Measurements from ENCODE around the gene GAPT.

- TF ChIP-seq, protein P1, sequence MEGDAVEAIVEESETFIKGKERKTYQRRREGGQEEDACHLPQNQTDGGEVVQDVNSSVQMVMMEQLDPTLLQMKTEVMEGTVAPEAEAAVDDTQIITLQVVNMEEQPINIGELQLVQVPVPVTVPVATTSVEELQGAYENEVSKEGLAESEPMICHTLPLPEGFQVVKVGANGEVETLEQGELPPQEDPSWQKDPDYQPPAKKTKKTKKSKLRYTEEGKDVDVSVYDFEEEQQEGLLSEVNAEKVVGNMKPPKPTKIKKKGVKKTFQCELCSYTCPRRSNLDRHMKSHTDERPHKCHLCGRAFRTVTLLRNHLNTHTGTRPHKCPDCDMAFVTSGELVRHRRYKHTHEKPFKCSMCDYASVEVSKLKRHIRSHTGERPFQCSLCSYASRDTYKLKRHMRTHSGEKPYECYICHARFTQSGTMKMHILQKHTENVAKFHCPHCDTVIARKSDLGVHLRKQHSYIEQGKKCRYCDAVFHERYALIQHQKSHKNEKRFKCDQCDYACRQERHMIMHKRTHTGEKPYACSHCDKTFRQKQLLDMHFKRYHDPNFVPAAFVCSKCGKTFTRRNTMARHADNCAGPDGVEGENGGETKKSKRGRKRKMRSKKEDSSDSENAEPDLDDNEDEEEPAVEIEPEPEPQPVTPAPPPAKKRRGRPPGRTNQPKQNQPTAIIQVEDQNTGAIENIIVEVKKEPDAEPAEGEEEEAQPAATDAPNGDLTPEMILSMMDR (IDR thresholded peaks at IDR 0.05) = no peak
- TF ChIP-seq POLR2A (IDR thresholded peaks at IDR 0.05) = no peak
Observed at GRCh38 chr5:58505502-58505901, 14.3 kb downstream of the GAPT start.
